ENCODE data around the gene PRRX1.

Gene PRRX1

GRCh38 chr1:170668209-170669106 lies 4.5 kb downstream of the PRRX1 start:
- no peak overlapping the region for H3K4me2 ChIP-seq (ENCODE audit: low read length)
- H2AFZ ChIP-seq: no peak overlapping the region
- H3K4me1 ChIP-seq: no peaks in the 10 kb centered on the region
- no peak overlapping the region for H3K27ac ChIP-seq
- no peak overlapping the region for H3K9ac ChIP-seq
- H3K79me2 ChIP-seq: no peaks in the 10 kb centered on the region
- H3K36me3 ChIP-seq (ENCODE audit: control insufficient read depth, insufficient read depth, low read length): no peaks in the 10 kb centered on the region
- H3K4me3 ChIP-seq (ENCODE audit: low read depth, low read length): no peak overlapping the region
- H3K9me3 ChIP-seq (ENCODE audit: control insufficient read depth, low read length): no peaks in the 10 kb centered on the region
- H3K27me3 ChIP-seq (ENCODE audit: control insufficient read depth, insufficient read depth, low read length): peaks cover 39% of the 10 kb centered on the region
- TF ChIP-seq, protein P1, sequence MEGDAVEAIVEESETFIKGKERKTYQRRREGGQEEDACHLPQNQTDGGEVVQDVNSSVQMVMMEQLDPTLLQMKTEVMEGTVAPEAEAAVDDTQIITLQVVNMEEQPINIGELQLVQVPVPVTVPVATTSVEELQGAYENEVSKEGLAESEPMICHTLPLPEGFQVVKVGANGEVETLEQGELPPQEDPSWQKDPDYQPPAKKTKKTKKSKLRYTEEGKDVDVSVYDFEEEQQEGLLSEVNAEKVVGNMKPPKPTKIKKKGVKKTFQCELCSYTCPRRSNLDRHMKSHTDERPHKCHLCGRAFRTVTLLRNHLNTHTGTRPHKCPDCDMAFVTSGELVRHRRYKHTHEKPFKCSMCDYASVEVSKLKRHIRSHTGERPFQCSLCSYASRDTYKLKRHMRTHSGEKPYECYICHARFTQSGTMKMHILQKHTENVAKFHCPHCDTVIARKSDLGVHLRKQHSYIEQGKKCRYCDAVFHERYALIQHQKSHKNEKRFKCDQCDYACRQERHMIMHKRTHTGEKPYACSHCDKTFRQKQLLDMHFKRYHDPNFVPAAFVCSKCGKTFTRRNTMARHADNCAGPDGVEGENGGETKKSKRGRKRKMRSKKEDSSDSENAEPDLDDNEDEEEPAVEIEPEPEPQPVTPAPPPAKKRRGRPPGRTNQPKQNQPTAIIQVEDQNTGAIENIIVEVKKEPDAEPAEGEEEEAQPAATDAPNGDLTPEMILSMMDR (IDR thresholded peaks at IDR 0.05): no peak

DNA sequence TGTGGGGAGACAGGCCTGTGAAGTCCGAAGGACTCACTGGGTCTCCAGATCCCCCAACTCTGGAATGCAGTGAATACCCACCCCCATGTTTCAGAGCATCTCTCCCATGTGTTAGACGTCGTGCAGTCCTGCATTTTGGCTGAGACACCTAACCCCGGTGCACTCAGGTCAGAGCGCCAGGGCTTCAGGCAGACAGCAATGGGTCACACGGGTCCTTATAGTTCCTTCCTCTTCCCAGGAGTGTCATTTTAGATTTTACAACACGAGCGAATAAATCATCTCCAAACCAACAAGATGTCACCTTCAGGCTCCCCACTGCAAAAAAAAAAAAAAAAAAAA lies 5.1 kb downstream of the PRRX1 start:
- H3K79me2 ChIP-seq: no peaks in the 10 kb centered on the region
- peaks cover 39% of the 10 kb centered on the region for H3K27me3 ChIP-seq (ENCODE audit: control insufficient read depth, insufficient read depth, low read length)
- H3K9ac ChIP-seq: no peak overlapping the region
- no peaks in the 10 kb centered on the region for H3K4me1 ChIP-seq
- no peak overlapping the region for H3K4me2 ChIP-seq (ENCODE audit: low read length)
- TF ChIP-seq, protein P1 (IDR thresholded peaks at IDR 0.05): no peak
- no peak overlapping the region for H3K27ac ChIP-seq
- no peak overlapping the region for H3K4me3 ChIP-seq (ENCODE audit: low read depth, low read length)
- H2AFZ ChIP-seq: no peak overlapping the region
- no peaks in the 10 kb centered on the region for H3K9me3 ChIP-seq (ENCODE audit: control insufficient read depth, low read length)
- H3K36me3 ChIP-seq (ENCODE audit: control insufficient read depth, insufficient read depth, low read length): no peaks in the 10 kb centered on the region

GRCh38 chr1:170669586-170670530 lies 5.9 kb downstream of the PRRX1 start:
- Histone ChIP-seq H3K4me2 (ENCODE audit: low read length) (no peak overlapping the region), H3K27me3 (ENCODE audit: control insufficient read depth, insufficient read depth, low read length) (peaks cover 39% of the 10 kb centered on the region), H3K79me2 (no peaks in the 10 kb centered on the region), H3K36me3 (ENCODE audit: control insufficient read depth, insufficient read depth, low read length) (no peaks in the 10 kb centered on the region), H3K4me3 (ENCODE audit: low read depth, low read length) (no peak overlapping the region), H3K27ac (peak overlapping the region; percentile 1), H2AFZ (no peak overlapping the region), H3K9me3 (ENCODE audit: control insufficient read depth, low read length) (no peaks in the 10 kb centered on the region), H3K4me1 (no peaks in the 10 kb centered on the region), H3K9ac (no peak overlapping the region)
- TF ChIP-seq, protein P1 (IDR thresholded peaks at IDR 0.05): no peak

- TF ChIP-seq, protein P1 (IDR thresholded peaks at IDR 0.05): no peak
- H3K4me1 ChIP-seq: no peaks in the 10 kb centered on the region
- H3K9me3 ChIP-seq (ENCODE audit: control insufficient read depth, low read length): no peaks in the 10 kb centered on the region
- peaks cover 34% of the 10 kb centered on the region for H3K27me3 ChIP-seq (ENCODE audit: control insufficient read depth, insufficient read depth, low read length)
- H3K27ac ChIP-seq: peak overlapping the region; percentile 39
- no peak overlapping the region for H2AFZ ChIP-seq
- H3K36me3 ChIP-seq (ENCODE audit: control insufficient read depth, insufficient read depth, low read length): no peaks in the 10 kb centered on the region
- no peaks in the 10 kb centered on the region for H3K79me2 ChIP-seq
- H3K4me2 ChIP-seq (ENCODE audit: low read length): no peak overlapping the region
- no peak overlapping the region for H3K4me3 ChIP-seq (ENCODE audit: low read depth, low read length)
- no peak overlapping the region for H3K9ac ChIP-seq
Observed at GRCh38 chr1:170670802-170671628, 7.1 kb downstream of the PRRX1 start.
